MCF 10A (cell line): ENCODE measurements around the gene DNAJB13. TPM values are rescaled to one million over a fixed set of nuclear protein-coding genes. Genes with fewer than 3 reads are reported as not detected.

Experiments
- BruUV-seq: library from RNA; stranded (reverse); fragments of 400-500 nt; replicated peaks from 2 replicates; lab custom pipeline; 2021; lab: Mats Ljungman, UMichigan
- CTCF ChIA-PET: fragments of 300-600 bp; sonication (Branson Sonifier 250); formaldehyde crosslinking; extraction: SDS; loops from one replicate; lab custom pipeline; 2021; ENCODE audit warnings: antibody characterized with exemption, inconsistent platforms; lab: Yijun Ruan, JAX
- POLR2A ChIA-PET: fragments of 300-600, 350-650 bp; sonication (Branson Sonifier 250); formaldehyde crosslinking; extraction: SDS; loops from one replicate; lab custom pipeline; 2020; ENCODE audit warnings: antibody characterized with exemption, inconsistent platforms; lab: Yijun Ruan, JAX
- DNase-seq: peaks from one replicate; pipeline ENCODE4 v3.0.0-alpha.2; 2018; ENCODE audit not compliant: unreplicated experiment
- H3K27ac Mint-ChIP-seq: one replicate; pipeline ENCODE4 v1.8.0; 2022; ENCODE audit warnings: mild to moderate bottlenecking, low read depth, mixed read lengths; ENCODE audit not compliant: unreplicated experiment
- H3K27me3 Mint-ChIP-seq: one replicate; pipeline ENCODE4 v1.8.0; 2022; ENCODE audit warnings: mixed read lengths; ENCODE audit not compliant: insufficient read depth, unreplicated experiment
- H3K36me3 Mint-ChIP-seq: one replicate; pipeline ENCODE4 v1.8.0; 2022; ENCODE audit warnings: mild to moderate bottlenecking, moderate library complexity, mixed read lengths; ENCODE audit not compliant: insufficient read depth, unreplicated experiment
- H3K4me1 Mint-ChIP-seq: one replicate; pipeline ENCODE4 v1.8.0; 2022; ENCODE audit warnings: mixed read lengths; ENCODE audit not compliant: insufficient read depth, unreplicated experiment
- H3K4me3 Mint-ChIP-seq: one replicate; pipeline ENCODE4 v1.8.0; 2022; ENCODE audit warnings: mild to moderate bottlenecking, moderate library complexity, mixed read lengths; ENCODE audit not compliant: unreplicated experiment
- H3K9me3 Mint-ChIP-seq: one replicate; pipeline ENCODE4 v1.8.0; 2022; ENCODE audit warnings: mixed read lengths; ENCODE audit not compliant: unreplicated experiment
- CTCF ChIP-seq: fragments of 200-600 bp; IDR thresholded peaks from one replicate; pipeline ENCODE4 v1.8.0; 2022; ENCODE audit warnings: antibody characterized with exemption, mild to moderate bottlenecking; ENCODE audit not compliant: unreplicated experiment
- intact Hi-C: fragments of 100-400 bp; cut with micrococcal nuclease; formaldehyde crosslinking; loops from 2 replicates; pipeline ENCODE4 v1.14.1; 2022
- total RNA-seq: library from RNA; stranded (reverse); gene quantifications from 2 replicates; pipeline ENCODE4 v1.2.3, GENCODE V29; 2022

The DNAJB13 gene
- total RNA-seq, 1 experiment from 2014 or later, result 0.30 TPM

- no TSS peak for BruUV-seq
- Mint-ChIP-seq H3K27me3 (no peaks in the 10 kb centered on the region), H3K4me3 (no peak overlapping the region), H3K9me3 (peaks cover 10% of the 10 kb centered on the region), H3K36me3 (no peaks in the 10 kb centered on the region), H3K27ac (no peak overlapping the region), H3K4me1 (peaks cover 6% of the 10 kb centered on the region)
- CTCF ChIA-PET, result no interaction called here
- TF ChIP-seq CTCF, result no peak
- POLR2A ChIA-PET, result no interaction called here
- intact Hi-C loops, result no loop called here
- no peak for DNase-seq
Observed at GRCh38 chr11:73944901-73945300, 5.9 kb upstream of the DNAJB13 start.

- Mint-ChIP-seq H3K27me3 (no peaks in the 10 kb centered on the region), H3K4me1 (peaks cover 6% of the 10 kb centered on the region), H3K36me3 (no peaks in the 10 kb centered on the region), H3K4me3 (no peak overlapping the region), H3K9me3 (peaks cover 10% of the 10 kb centered on the region), H3K27ac (no peak overlapping the region)
- DNase-seq, result no peak
- ChIA-PET POLR2A (no interaction called here), CTCF (interaction anchor here (0.6 to 2.2 kb wide), 3 partner anchors 18 to 39 kb away, joined by 3 to 5 read pairs (median 4); no protein-coding TSS in a partner anchor)
- intact Hi-C loops, result no loop called here
- BruUV-seq, result no TSS peak
- TF ChIP-seq CTCF, result no peak
Observed at GRCh38 chr11:73945396-73945795, 5.4 kb upstream of the DNAJB13 start.

GRCh38 chr11:73946798-73947458, 3.9 kb upstream of the DNAJB13 start:
- no peaks in the 10 kb centered on the region for H3K36me3 Mint-ChIP-seq
- TF ChIP-seq CTCF, result no peak

GRCh38 chr11:73949246-73949645, 1.6 kb upstream of the DNAJB13 start:
- Mint-ChIP-seq H3K27me3 (no peaks in the 10 kb centered on the region), H3K36me3 (no peaks in the 10 kb centered on the region), H3K9me3 (no peaks in the 10 kb centered on the region), H3K27ac (no peak overlapping the region), H3K4me1 (peaks cover 6% of the 10 kb centered on the region), H3K4me3 (no peak overlapping the region)
- ChIA-PET CTCF (interaction anchor here (0.8 kb wide), 1 partner anchor 14 kb away, joined by 3 read pairs; no protein-coding TSS in a partner anchor), POLR2A (no interaction called here)
- no TSS peak for BruUV-seq
- TF ChIP-seq CTCF, result no peak
- no peak for DNase-seq
- intact Hi-C loops, result no loop called here

More at GRCh38 chr11:73946798-73947458, 3.9 kb upstream of the DNAJB13 start:
- ChIA-PET POLR2A (interaction anchor here (0.6 kb wide), 1 partner anchor 92 kb away, joined by 3 read pairs; no protein-coding TSS in a partner anchor), CTCF (interaction anchor here (0.6 to 2.2 kb wide), 2 partner anchors 17 to 264 kb away, joined by 3 to 5 read pairs; no protein-coding TSS in a partner anchor)
- Mint-ChIP-seq H3K4me3 (no peak overlapping the region), H3K27me3 (no peaks in the 10 kb centered on the region), H3K4me1 (peaks cover 6% of the 10 kb centered on the region), H3K9me3 (peaks cover under 1% of the 10 kb centered on the region), H3K27ac (no peak overlapping the region)
- intact Hi-C loops, result no loop called here
- no TSS peak for BruUV-seq
- DNase-seq, result no peak
